ENCODE results near the gene CYGB. TPM values are rescaled to one million over a fixed set of nuclear protein-coding genes. Genes with fewer than 3 reads are reported as not detected.

CYGB gene
- total and polyA plus RNA-seq, 9 of the 15 experiments (the other 6 are each of a cell fraction or from before 2014, with no cell fraction given): 0.08 to 0.95 (median 0.18) TPM; not detected in 5

GRCh38 chr17:76562734-76563148, 25.2 kb upstream of the CYGB start (continued):
- TF ChIP-seq BMI1 (IDR thresholded peaks at IDR 0.05; ENCODE audit: low read length) (no peak), GABPB2 (CRISPR knock-in tag; conservative IDR thresholded peaks at IDR 0.05) (no peak), SLC30A9 (CRISPR knock-in tag; IDR thresholded peaks at IDR 0.05) (no peak), SMARCA5 (IDR thresholded peaks at IDR 0.05) (no peak), NFIC (IDR thresholded peaks at IDR 0.05) (peak; percentile 64), ZNF121 (CRISPR knock-in tag; conservative IDR thresholded peaks at IDR 0.05) (no peak), SMARCE1 (IDR thresholded peaks at IDR 0.05) (peak; percentile 81), L3MBTL2 (IDR thresholded peaks at IDR 0.05) (peak; percentile 76), NRF1 (conservative IDR thresholded peaks at IDR 0.05 in 1 of 2, IDR thresholded peaks at IDR 0.05 in 1 of 2) (peak; percentile 55 to 60), HNRNPH1 (optimal IDR thresholded peaks at IDR 0.05; ENCODE audit: low read depth, low read length) (no peak), HEY1 (CRISPR knock-in tag; IDR thresholded peaks at IDR 0.05; ENCODE audit: borderline replicate concordance) (no peak), ZNF449 (CRISPR knock-in tag; IDR thresholded peaks at IDR 0.05) (no peak), SMAD4 (CRISPR knock-in tag; conservative IDR thresholded peaks at IDR 0.05) (0 out of 2 replicates have a peak, but pooled peaks have one; percentile 19), LEF1 (IDR thresholded peaks at IDR 0.05) (no peak), ZBTB11 (CRISPR knock-in tag; IDR thresholded peaks at IDR 0.05) (0 out of 6 replicates have a peak, but pooled peaks of 1 of the 3 experiments have one; percentile 29), RBM25 (IDR thresholded peaks at IDR 0.05; ENCODE audit: low read depth, low read length, severe bottlenecking) (no peak), BCL6 (CRISPR knock-in tag; IDR thresholded peaks at IDR 0.05) (no peak), HMBOX1 (IDR thresholded peaks at IDR 0.05) (peak; percentile 81), EP300 (IDR thresholded peaks at IDR 0.05; ENCODE audit: low read length) (peak; percentile 50; the same call in 1 of the 2 replicates), RBFOX2 (IDR thresholded peaks at IDR 0.05; ENCODE audit: low read depth, low read length) (peak; percentile 31; the same call in 1 of the 2 replicates), MCM2 (IDR thresholded peaks at IDR 0.05; ENCODE audit: low read depth) (no peak), TCF3 (CRISPR knock-in tag; IDR thresholded peaks at IDR 0.05) (0 out of 2 replicates have a peak, but pooled peaks have one; percentile 8), YY1 (IDR thresholded peaks at IDR 0.05; ENCODE audit: borderline replicate concordance in 1 of 3, control insufficient read depth in 1 of 3, extremely low read depth in 1 of 3, insufficient read depth in 3 of 3, insufficient read length in 1 of 3, insufficient replicate concordance in 2 of 3, low read depth in 1 of 3, low read length in 2 of 3) (peak in 1 of 3 experiments; percentile 76), MTA3 (IDR thresholded peaks at IDR 0.05; ENCODE audit: borderline replicate concordance) (0 out of 2 replicates have a peak, but pooled peaks have one; percentile 29), ZSCAN32 (CRISPR knock-in tag; IDR thresholded peaks at IDR 0.05) (no peak)

Measured in K562 (cell line).